ENCODE measurements around the gene XBP1.
"Not testable (repeated sequence)": the region's sequence is repeated elsewhere in the genome, so short reads cannot be mapped to it uniquely, and the experiment has no call there.

XBP1 gene

GRCh38 chr22:28791841-28792490 is 8.4 kb downstream of the XBP1 start:
- DNase-seq, result no peak

GRCh38 chr22:28791124-28791523 is 9.2 kb downstream of the XBP1 start:
- DNase-seq, result no peak

GRCh38 chr22:28788601-28789000 is 11.8 kb downstream of the XBP1 start:
- DNase-seq, result no peak

GRCh38 chr22:28783786-28784671 is 16.3 kb downstream of the XBP1 start:
- DNase-seq, result no peak

GRCh38 chr22:28780296-28780695 is 20.1 kb downstream of the XBP1 start:
- no peak for DNase-seq

- DNase-seq, result no peak
Measured at GRCh38 chr22:28779833-28780232, 20.5 kb downstream of the XBP1 start.

GRCh38 chr22:28774378-28774777 is 26.0 kb downstream of the XBP1 start:
- no peak for DNase-seq

GRCh38 chr22:28773461-28773867 is 26.9 kb downstream of the XBP1 start:
- no peak for DNase-seq

GRCh38 chr22:28772633-28773460 is 27.5 kb downstream of the XBP1 start, which contains the start of gene CCDC117:
TSS of gene CCDC117 (plus strand) at chr22:28772695. CDS start at chr22:28772850, 155 bp downstream.
- DNase-seq, result peak; percentile 79 to 92

GRCh38 chr22:28771195-28771791 is 29.1 kb downstream of the XBP1 start:
- no peak for DNase-seq

GRCh38 chr22:28769394-28770085 is 30.8 kb downstream of the XBP1 start:
- no peak for DNase-seq

GRCh38 chr22:28768701-28769393 is 31.5 kb downstream of the XBP1 start:
- DNase-seq, result no peak

GRCh38 chr22:28766628-28767027 is 33.7 kb downstream of the XBP1 start:
- DNase-seq, result no peak

- DNase-seq, result not testable (repeated sequence)
Measured at GRCh38 chr22:28762000-28762399, 38.4 kb downstream of the XBP1 start.

- no peak for DNase-seq
Measured at GRCh38 chr22:28761449-28761755, 39.0 kb downstream of the XBP1 start.

- no peak for DNase-seq
Measured at GRCh38 chr22:28759861-28760560, 40.4 kb downstream of the XBP1 start.

- DNase-seq, result not testable (repeated sequence)
Measured at GRCh38 chr22:28754512-28754911, 45.9 kb downstream of the XBP1 start.

- no peak for DNase-seq
Measured at GRCh38 chr22:28750471-28750881, 49.9 kb downstream of the XBP1 start.
